ENCODE results near the gene TRIM72.
"Not testable (repeated sequence)": the region's sequence is repeated elsewhere in the genome, so short reads cannot be mapped to it uniquely, and the experiment has no call there.

Gene TRIM72

DNA sequence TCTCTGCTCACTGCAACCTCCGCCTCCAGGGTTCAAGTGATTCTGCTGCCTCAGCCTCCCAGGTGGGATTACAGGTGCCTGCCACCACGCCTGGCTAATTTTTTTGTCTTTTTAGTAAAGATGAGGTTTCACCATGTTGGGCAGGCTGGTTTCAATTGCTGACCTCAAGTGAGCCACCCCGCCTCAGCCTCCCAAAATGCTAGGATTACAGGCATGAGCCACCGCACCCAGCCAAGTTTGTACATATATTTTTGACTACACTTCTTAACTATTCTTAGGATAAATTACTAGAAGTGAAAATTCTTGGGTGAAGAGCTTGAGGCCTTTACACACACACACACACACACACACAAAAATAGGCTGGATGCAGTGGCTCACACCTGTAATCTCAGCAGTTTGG is 44.4 kb downstream of the TRIM72 start:
- no peaks in the 10 kb centered on the region for H3K27me3 ChIP-seq (ENCODE audit: control insufficient read depth, insufficient read depth, low read length)
- H3K36me3 ChIP-seq (ENCODE audit: control insufficient read depth, insufficient read depth, low read length) = no peaks in the 10 kb centered on the region
- no peaks in the 10 kb centered on the region for H3K9me3 ChIP-seq (ENCODE audit: control insufficient read depth, low read length)
- no peaks in the 10 kb centered on the region for H3K4me1 ChIP-seq (ENCODE audit: control insufficient read depth, insufficient read depth, low read length)
- H3K4me3 ChIP-seq (ENCODE audit: low read length) = no peak overlapping the region
- no peak overlapping the region for H3K9ac ChIP-seq (ENCODE audit: low read length)

DNA sequence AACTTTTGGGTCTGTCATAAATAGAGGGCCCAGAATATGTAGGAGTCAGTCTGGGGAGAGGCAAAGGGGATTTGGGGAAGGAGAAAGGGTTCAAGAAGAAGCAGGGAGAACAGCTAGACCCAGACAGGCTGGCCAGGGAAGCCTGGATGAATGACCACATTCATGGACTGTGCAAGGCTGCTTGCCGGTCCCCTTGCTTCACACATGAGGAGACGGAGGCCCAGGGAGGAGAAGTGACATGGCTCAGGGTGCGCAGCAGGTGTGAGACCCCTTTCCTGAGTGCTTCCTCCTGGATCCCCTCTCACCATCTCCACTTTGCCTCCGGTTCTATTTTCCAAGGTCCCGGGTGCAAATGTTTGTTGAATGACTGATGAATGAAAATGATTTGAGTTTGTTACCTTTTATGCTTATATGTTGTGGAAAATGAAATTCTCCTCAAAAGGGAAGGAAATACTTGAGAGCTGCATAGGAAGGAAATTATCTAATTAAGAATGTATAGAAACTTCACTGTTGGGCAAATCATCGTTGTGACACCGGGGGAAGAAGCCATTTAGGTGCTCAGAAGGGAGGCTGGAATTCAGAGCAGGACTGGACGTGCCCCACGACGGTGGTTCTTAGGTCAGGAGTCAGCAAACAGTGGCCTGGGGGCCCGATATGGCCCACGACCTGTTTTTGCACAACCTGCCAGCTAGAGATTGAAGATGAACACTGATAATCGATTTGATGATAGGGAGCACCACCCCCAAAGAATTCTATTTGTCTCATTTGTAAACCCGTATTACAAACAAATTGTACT is 46.4 kb downstream of the TRIM72 start:
- no peaks in the 10 kb centered on the region for H3K36me3 ChIP-seq (ENCODE audit: control insufficient read depth, insufficient read depth, low read length)
- no peak overlapping the region for H3K9ac ChIP-seq (ENCODE audit: low read length)
- H3K27me3 ChIP-seq (ENCODE audit: control insufficient read depth, insufficient read depth, low read length) = no peaks in the 10 kb centered on the region
- no peak overlapping the region for H3K4me3 ChIP-seq (ENCODE audit: low read length)
- no peaks in the 10 kb centered on the region for H3K9me3 ChIP-seq (ENCODE audit: control insufficient read depth, low read length)
- H3K4me1 ChIP-seq (ENCODE audit: control insufficient read depth, insufficient read depth, low read length) = no peaks in the 10 kb centered on the region

DNA sequence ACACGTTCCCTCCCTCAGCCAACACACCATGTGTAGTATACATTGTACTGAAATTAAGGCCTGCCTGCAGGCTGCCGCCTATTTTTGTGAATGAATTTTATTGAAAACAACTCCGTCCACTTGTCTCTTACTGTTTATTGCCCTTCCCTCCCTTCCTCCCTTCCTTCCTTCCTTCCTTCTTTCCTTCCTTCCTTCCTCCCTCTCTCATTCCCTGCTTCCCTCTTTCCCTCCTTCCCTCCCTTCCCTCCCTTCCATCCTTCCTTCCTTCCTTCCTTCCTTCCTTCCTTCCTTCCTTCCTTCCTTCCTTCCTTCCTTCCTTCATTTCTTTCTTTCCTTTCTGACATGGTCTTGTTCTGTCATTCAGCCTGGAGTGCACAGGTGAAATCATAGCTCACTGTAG is 48.2 kb downstream of the TRIM72 start:
- Histone ChIP-seq H3K4me3 (ENCODE audit: low read length) (no peak overlapping the region), H3K36me3 (ENCODE audit: control insufficient read depth, insufficient read depth, low read length) (no peaks in the 10 kb centered on the region), H3K9me3 (ENCODE audit: control insufficient read depth, low read length) (no peaks in the 10 kb centered on the region), H3K9ac (ENCODE audit: low read length) (no peak overlapping the region), H3K27me3 (ENCODE audit: control insufficient read depth, insufficient read depth, low read length) (no peaks in the 10 kb centered on the region), H3K4me1 (ENCODE audit: control insufficient read depth, insufficient read depth, low read length) (no peaks in the 10 kb centered on the region)

DNA sequence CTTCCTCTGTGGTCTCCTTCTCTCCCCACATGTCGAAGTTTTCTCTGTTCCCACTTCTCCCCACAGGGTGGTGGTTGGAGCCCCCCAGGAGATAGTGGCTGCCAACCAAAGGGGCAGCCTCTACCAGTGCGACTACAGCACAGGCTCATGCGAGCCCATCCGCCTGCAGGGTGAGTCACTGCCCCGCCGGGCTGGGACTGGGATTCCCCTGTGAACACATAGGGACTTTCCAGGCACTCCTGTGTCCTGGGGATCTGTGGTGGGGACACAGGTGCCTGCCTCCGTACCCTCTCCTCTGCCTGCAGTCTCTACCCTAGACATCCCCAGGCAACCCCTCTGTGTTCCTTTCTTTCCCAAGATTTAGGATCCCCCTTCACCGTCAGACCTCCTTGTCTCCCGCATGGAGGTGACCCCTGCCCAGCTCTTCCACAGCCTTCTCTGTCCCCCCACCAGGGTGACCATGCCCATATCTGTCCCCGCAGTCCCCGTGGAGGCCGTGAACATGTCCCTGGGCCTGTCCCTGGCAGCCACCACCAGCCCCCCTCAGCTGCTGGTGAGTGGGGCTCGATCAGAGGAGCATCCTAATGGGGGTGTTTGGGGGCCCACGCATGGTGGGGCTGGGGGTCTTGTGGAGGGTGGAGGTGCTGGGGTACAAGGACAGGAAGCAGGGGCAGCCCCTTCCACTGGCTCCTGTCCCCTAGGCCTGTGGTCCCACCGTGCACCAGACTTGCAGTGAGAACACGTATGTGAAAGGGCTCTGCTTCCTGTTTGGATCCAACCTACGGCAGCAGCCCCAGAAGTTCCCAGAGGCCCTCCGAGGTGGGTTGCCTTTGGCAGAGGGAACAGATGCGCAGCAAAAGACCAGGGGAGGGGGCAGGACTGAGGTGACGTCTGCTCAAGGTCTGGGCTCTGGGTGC is 51.7 kb downstream of the TRIM72 start:
- no peak overlapping the region for H3K9ac ChIP-seq (ENCODE audit: low read length)
- no peaks in the 10 kb centered on the region for H3K4me1 ChIP-seq (ENCODE audit: control insufficient read depth, insufficient read depth, low read length)
- H3K9me3 ChIP-seq (ENCODE audit: control insufficient read depth, low read length) = no peaks in the 10 kb centered on the region
- H3K27me3 ChIP-seq (ENCODE audit: control insufficient read depth, insufficient read depth, low read length) = no peaks in the 10 kb centered on the region
- H3K4me3 ChIP-seq (ENCODE audit: low read length) = no peak overlapping the region
- H3K36me3 ChIP-seq (ENCODE audit: control insufficient read depth, insufficient read depth, low read length) = no peaks in the 10 kb centered on the region

DNA sequence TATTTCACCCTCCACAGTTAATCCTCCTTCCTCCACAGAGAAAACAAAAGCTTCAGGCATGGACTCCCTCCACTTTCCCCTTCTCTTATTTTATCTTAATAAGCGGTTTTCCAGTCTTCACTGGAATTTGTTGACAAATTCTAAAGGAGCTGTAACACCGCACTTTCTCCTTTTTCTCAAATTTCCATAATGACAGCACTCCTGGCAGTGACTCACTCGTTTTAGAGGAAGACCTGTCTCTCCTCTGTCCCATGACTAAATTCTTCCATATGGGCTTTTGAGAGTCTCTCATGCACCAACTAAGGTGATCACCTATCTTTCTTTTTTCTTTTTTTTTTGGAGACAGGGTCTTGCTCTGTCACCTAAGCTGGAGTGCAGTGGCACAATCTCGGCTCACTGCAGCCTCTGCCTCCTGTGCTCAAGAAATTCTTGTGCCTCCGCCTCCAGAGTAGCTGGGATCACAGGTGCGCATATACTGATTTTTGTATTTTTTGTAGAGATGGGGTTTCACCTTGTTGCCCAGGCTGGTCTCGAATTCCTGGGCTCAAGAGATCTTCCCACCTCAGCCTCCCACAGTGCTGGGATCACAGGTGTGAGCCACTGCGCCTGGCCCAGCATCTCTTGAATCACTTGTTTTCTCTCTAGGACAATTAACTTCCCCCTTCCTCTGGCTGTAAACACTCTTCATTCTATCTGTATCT is 53.6 kb downstream of the TRIM72 start:
- no peaks in the 10 kb centered on the region for H3K27me3 ChIP-seq (ENCODE audit: control insufficient read depth, insufficient read depth, low read length)
- H3K4me3 ChIP-seq (ENCODE audit: low read length) = no peak overlapping the region
- no peaks in the 10 kb centered on the region for H3K9me3 ChIP-seq (ENCODE audit: control insufficient read depth, low read length)
- H3K36me3 ChIP-seq (ENCODE audit: control insufficient read depth, insufficient read depth, low read length) = no peaks in the 10 kb centered on the region
- H3K4me1 ChIP-seq (ENCODE audit: control insufficient read depth, insufficient read depth, low read length) = no peaks in the 10 kb centered on the region
- no peak overlapping the region for H3K9ac ChIP-seq (ENCODE audit: low read length)

DNA sequence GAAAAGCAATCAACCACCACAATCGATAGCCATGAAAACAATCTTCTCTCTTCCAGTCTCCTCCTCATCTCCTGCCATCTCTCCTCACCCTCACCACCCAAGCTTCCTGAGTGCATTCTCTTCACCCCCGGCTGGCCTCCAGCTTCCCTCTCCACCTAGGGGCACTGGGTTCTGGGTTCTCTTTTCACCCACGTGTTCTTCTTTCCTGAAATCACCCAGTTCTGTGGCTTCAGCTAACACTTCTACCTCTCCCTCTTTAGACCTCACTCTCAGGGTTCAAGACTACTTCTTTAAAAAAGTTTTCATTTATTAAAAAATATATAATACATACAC is 54.1 kb downstream of the TRIM72 start:
- no peaks in the 10 kb centered on the region for H3K36me3 ChIP-seq (ENCODE audit: control insufficient read depth, insufficient read depth, low read length)
- H3K9ac ChIP-seq (ENCODE audit: low read length) = no peak overlapping the region
- H3K4me1 ChIP-seq (ENCODE audit: control insufficient read depth, insufficient read depth, low read length) = no peaks in the 10 kb centered on the region
- H3K9me3 ChIP-seq (ENCODE audit: control insufficient read depth, low read length) = no peaks in the 10 kb centered on the region
- H3K27me3 ChIP-seq (ENCODE audit: control insufficient read depth, insufficient read depth, low read length) = no peaks in the 10 kb centered on the region
- H3K4me3 ChIP-seq (ENCODE audit: low read length) = no peak overlapping the region

DNA sequence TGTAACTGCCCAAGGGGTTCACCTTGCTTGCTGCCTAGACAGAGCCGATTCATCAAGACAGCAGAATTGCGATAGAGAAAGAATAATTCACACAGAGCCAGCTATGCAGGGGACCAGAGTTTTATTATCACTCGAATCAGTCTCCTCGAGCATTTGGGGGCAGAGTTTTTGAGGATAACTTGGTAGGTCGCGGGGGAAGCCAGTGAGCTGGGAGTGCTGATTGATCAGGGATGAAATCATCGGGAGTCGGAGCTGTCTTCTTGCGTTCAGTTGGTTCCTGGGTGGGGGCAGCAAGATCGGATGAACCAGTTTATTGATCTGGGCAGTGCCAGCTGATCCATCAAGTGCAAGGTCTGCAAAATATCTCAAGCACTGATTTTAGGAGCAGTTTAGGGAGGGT is 55.0 kb downstream of the TRIM72 start:
- Histone ChIP-seq H3K4me3 (ENCODE audit: low read length) (no peak overlapping the region), H3K4me1 (ENCODE audit: control insufficient read depth, insufficient read depth, low read length) (no peaks in the 10 kb centered on the region), H3K27me3 (ENCODE audit: control insufficient read depth, insufficient read depth, low read length) (no peaks in the 10 kb centered on the region), H3K9me3 (ENCODE audit: control insufficient read depth, low read length) (no peaks in the 10 kb centered on the region), H3K9ac (ENCODE audit: low read length) (no peak overlapping the region), H3K36me3 (ENCODE audit: control insufficient read depth, insufficient read depth, low read length) (no peaks in the 10 kb centered on the region)

DNA sequence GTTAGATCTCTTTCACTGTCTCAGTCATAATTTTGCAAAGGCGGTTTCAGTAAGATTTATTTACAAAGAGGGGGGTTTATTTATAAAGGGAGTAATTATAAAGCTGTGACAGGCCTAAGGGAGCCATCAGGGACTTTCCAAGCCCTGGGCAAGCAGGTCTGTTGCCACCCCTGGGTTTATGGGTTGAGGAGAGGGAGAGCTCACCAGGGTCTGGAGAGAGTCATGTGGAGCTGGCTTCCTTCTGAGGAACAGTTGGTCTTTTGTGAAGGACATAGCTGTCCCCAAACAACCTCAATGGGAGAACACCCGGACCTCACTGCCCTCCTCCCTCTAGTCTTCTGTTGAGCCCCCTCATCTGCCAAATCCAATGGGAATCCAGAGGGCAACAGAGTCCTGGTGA is 55.6 kb downstream of the TRIM72 start:
- H3K36me3 ChIP-seq (ENCODE audit: control insufficient read depth, insufficient read depth, low read length) = no peaks in the 10 kb centered on the region

DNA sequence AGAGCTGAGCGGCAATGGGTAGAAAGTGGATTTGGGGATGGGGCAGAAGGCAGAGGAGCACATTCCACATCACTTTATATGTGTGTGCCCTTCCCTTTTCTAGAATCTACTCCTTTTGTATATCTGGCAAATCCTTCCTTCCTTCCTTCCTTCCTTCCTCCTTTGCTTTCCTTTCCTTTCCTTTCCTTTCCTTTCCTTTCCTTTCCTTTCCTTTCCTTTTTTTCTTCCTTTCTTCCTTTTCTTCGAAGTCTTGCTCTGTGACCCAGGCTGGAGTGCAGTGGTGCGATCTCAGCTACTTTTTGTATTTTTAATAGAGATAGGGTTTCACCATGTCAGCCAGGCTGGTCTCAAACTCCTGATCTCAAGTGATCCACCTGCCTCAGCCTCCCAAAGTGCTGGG is 56.1 kb downstream of the TRIM72 start:
- H3K36me3 ChIP-seq (ENCODE audit: control insufficient read depth, insufficient read depth, low read length); H3K27me3 ChIP-seq (ENCODE audit: control insufficient read depth, insufficient read depth, low read length); H3K9ac ChIP-seq (ENCODE audit: low read length): not testable (repeated sequence)

More for the DNA sequence above, 55.6 kb downstream of the TRIM72 start:
- no peak overlapping the region for H3K9ac ChIP-seq (ENCODE audit: low read length)
- no peaks in the 10 kb centered on the region for H3K4me1 ChIP-seq (ENCODE audit: control insufficient read depth, insufficient read depth, low read length)
- H3K27me3 ChIP-seq (ENCODE audit: control insufficient read depth, insufficient read depth, low read length) = no peaks in the 10 kb centered on the region
- H3K9me3 ChIP-seq (ENCODE audit: control insufficient read depth, low read length) = no peaks in the 10 kb centered on the region
- H3K4me3 ChIP-seq (ENCODE audit: low read length) = no peak overlapping the region

DNA sequence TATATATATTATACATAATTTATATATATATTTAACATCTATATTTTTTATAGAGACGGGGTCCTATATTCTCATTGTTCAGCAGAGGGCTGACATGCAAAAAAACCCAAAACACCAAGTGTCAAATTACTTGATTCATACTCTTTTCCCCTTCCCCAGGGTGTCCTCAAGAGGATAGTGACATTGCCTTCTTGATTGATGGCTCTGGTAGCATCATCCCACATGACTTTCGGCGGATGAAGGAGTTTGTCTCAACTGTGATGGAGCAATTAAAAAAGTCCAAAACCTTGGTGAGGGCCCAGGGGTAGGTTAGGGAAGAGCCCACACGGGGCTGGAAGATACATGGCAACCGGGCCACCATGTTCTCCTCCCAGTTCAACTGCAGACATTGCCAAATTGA is 56.9 kb downstream of the TRIM72 start:
- H3K9ac ChIP-seq (ENCODE audit: low read length) = no peak overlapping the region
- no peaks in the 10 kb centered on the region for H3K36me3 ChIP-seq (ENCODE audit: control insufficient read depth, insufficient read depth, low read length)
- H3K27me3 ChIP-seq (ENCODE audit: control insufficient read depth, insufficient read depth, low read length) = no peaks in the 10 kb centered on the region
- H3K9me3 ChIP-seq (ENCODE audit: control insufficient read depth, low read length) = no peaks in the 10 kb centered on the region
- no peak overlapping the region for H3K4me3 ChIP-seq (ENCODE audit: low read length)
- no peaks in the 10 kb centered on the region for H3K4me1 ChIP-seq (ENCODE audit: control insufficient read depth, insufficient read depth, low read length)

More for the DNA sequence above, 56.1 kb downstream of the TRIM72 start:
- not testable (repeated sequence) for H3K4me1 ChIP-seq (ENCODE audit: control insufficient read depth, insufficient read depth, low read length); H3K9me3 ChIP-seq (ENCODE audit: control insufficient read depth, low read length); H3K4me3 ChIP-seq (ENCODE audit: low read length)

DNA sequence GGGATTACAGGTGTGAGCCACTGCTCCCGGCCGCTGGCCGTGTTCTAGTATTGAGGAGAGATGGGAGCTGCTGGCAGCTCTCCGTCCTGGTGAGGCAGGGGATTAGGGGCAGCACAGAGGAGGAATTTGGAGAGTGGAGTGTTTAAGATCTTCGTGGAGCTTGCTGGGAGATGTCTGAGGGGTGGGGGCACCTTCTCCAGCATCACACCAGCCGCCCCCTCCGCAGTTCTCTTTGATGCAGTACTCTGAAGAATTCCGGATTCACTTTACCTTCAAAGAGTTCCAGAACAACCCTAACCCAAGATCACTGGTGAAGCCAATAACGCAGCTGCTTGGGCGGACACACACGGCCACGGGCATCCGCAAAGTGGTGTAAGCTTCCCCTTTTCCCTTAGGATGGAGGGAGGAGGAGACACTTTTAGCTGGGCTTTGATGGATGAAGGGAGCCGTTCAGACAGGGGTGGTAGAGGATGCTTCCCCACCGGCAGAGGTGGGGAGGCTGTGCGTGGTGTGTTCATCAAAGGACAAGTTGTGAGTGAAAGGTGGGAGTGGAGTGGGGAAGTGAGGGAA is 57.8 kb downstream of the TRIM72 start:
- no peaks in the 10 kb centered on the region for H3K36me3 ChIP-seq (ENCODE audit: control insufficient read depth, insufficient read depth, low read length)

DNA sequence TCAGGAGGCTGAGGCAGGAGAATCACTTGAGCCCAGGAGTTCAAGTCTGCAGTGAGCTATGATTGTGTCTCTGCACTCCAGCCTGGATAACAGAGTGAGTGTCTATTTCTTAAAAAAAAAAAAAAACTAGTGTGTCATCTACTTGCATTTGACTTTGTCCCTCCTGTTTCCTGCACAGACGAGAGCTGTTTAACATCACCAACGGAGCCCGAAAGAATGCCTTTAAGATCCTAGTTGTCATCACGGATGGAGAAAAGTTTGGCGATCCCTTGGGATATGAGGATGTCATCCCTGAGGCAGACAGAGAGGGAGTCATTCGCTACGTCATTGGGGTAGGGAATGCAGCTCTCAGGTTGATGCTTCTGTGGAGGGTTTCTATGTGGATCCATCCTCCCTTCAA is 59.3 kb downstream of the TRIM72 start:
- Histone ChIP-seq H3K4me3 (ENCODE audit: low read length) (no peak overlapping the region), H3K4me1 (ENCODE audit: control insufficient read depth, insufficient read depth, low read length) (no peaks in the 10 kb centered on the region), H3K9ac (ENCODE audit: low read length) (no peak overlapping the region), H3K36me3 (ENCODE audit: control insufficient read depth, insufficient read depth, low read length) (no peaks in the 10 kb centered on the region), H3K9me3 (ENCODE audit: control insufficient read depth, low read length) (no peaks in the 10 kb centered on the region), H3K27me3 (ENCODE audit: control insufficient read depth, insufficient read depth, low read length) (no peaks in the 10 kb centered on the region)

More for the DNA sequence above, 57.8 kb downstream of the TRIM72 start:
- H3K27me3 ChIP-seq (ENCODE audit: control insufficient read depth, insufficient read depth, low read length) = no peaks in the 10 kb centered on the region
- H3K4me3 ChIP-seq (ENCODE audit: low read length) = no peak overlapping the region
- no peaks in the 10 kb centered on the region for H3K4me1 ChIP-seq (ENCODE audit: control insufficient read depth, insufficient read depth, low read length)
- H3K9me3 ChIP-seq (ENCODE audit: control insufficient read depth, low read length) = no peaks in the 10 kb centered on the region
- H3K9ac ChIP-seq (ENCODE audit: low read length) = no peak overlapping the region
